ENCODE measurements around the gene CD93. TPM values are rescaled to one million over a fixed set of nuclear protein-coding genes. Genes with fewer than 3 reads are reported as not detected.
A peak's percentile ranks its signal among the peaks of the same experiment; 100 is the strongest.

CD93 gene
- total RNA-seq, 1 experiment from 2014 or later, result not detected

DNA sequence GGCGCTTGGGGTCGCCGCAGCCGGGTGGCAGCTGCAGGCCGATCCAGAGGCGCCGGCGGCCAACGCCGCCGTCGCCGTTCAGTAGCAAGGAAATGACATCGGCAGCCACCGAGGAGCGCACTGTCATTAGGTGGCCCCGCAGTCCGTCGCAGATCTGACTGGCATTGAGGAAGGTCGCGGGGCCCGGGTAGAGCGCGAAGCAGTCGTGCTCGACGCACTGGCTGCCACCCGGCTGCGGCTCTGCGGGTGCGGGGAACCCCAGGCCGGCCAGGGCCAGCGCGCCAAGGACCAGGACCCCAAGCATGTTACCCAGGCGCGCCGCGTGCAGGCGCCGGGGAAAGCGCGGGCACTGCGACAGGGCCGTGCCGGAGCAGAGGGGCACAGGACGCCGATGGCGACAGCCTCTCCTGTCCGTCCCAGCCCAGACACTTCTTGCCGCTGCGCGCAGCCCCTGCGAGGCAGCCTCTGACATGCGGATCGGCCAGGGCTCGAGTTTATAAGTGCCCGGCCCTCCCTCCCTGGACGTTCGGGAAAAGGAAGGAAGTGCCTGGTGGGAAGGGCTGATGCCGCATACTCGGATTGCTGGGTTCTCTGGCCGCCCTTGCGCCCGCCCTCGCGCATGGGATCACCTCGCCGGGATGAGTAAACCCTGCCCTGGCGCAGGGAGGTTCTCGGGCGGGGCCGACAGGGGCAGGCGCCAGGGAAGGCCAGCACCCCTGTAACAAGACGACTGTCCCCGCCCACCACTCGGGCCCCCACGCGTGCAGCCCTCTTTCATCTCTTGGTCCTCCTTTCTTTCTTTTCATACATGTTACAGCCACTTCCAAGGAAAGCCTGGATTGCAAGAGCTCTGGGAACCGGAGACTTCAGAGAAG is 36.7 kb downstream of the CD93 start, which contains the start of gene THBD:
Gene THBD (minus strand): TSS at position 472 of the 875 bp plus-strand sequence. CDS start 168 bp downstream, at position 304.
- DNase-seq (peak; percentile 73), ATAC-seq (peak; percentile 37; the same call in 1 of the 2 replicates)
- ChIA-PET CTCF (no interaction called here), POLR2A (ENCODE audit: unreplicated experiment) (no interaction called here)
- BruUV-seq (replicated peaks), result no TSS peak
- Histone ChIP-seq H2AFZ (ENCODE audit: low read length) (peak within 1 kb of the TSS; percentile 91), H3F3A (ENCODE audit: low read length, unreplicated experiment) (no peaks in the 10 kb centered on the region), H3K4me3 (ENCODE audit: low read length) (peak within 1 kb of the TSS; percentile 73), H3K4me1 (ENCODE audit: insufficient read depth, low read length) (peaks cover 16% of the 10 kb centered on the region), H3K4me2 (ENCODE audit: low read length) (peak within 1 kb of the TSS; percentile 96), H3K27me3 (ENCODE audit: low read length) (no peaks in the 10 kb centered on the region; the same call in 1 of the 2 replicates), H3K9ac (ENCODE audit: low read length) (peak within 1 kb of the TSS; percentile 51), H3K9me3 (ENCODE audit: low read length) (no peaks in the 10 kb centered on the region), H4K20me1 (ENCODE audit: low read length) (no peaks in the 10 kb centered on the region), H3K9me2 (replicated peaks; ENCODE audit: low read length) (no peaks in the 10 kb centered on the region), H3K27ac (ENCODE audit: low read length) (peak within 1 kb of the TSS; percentile 63), H3K79me2 (ENCODE audit: low read length) (no peaks in the 10 kb centered on the region), H3K36me3 (ENCODE audit: low read depth, low read length) (no peaks in the 10 kb centered on the region)
- TF ChIP-seq EZH2phosphoT487 (IDR thresholded peaks at IDR 0.05; ENCODE audit: borderline replicate concordance, low read length), result no peak
- no peak for TF ChIP-seq EZH2 (IDR thresholded peaks at IDR 0.05; ENCODE audit: low read length, unreplicated experiment)
- no peak for TF ChIP-seq CTCF (conservative IDR thresholded peaks at IDR 0.05; ENCODE audit: low read depth, low read length)
- intact Hi-C loops (cut with micrococcal nuclease), result no loop called here

GRCh38 chr20:23048283-23049200 is 37.6 kb downstream of the CD93 start:
- no TSS peak for BruUV-seq (replicated peaks)
- DNase-seq, result peak; percentile 55
- Histone ChIP-seq H3K9me3 (ENCODE audit: low read length) (no peaks in the 10 kb centered on the region), H3K27ac (ENCODE audit: low read length) (no peak overlapping the region), H3K4me2 (ENCODE audit: low read length) (peak overlapping the region; percentile 96), H3K9ac (ENCODE audit: low read length) (no peak overlapping the region), H3K27me3 (ENCODE audit: low read length) (no peaks in the 10 kb centered on the region; the same call in 1 of the 2 replicates), H2AFZ (ENCODE audit: low read length) (peak overlapping the region; percentile 91), H3K36me3 (ENCODE audit: low read depth, low read length) (no peaks in the 10 kb centered on the region), H3K4me1 (ENCODE audit: insufficient read depth, low read length) (peaks cover 16% of the 10 kb centered on the region), H4K20me1 (ENCODE audit: low read length) (no peaks in the 10 kb centered on the region), H3K9me2 (replicated peaks; ENCODE audit: low read length) (no peaks in the 10 kb centered on the region), H3K4me3 (ENCODE audit: low read length) (peak overlapping the region; percentile 73), H3K79me2 (ENCODE audit: low read length) (no peaks in the 10 kb centered on the region), H3F3A (ENCODE audit: low read length, unreplicated experiment) (no peaks in the 10 kb centered on the region)
- intact Hi-C loops (cut with micrococcal nuclease), result no loop called here
- POLR2A ChIA-PET (ENCODE audit: unreplicated experiment), result no interaction called here
- CTCF ChIA-PET, result no interaction called here
- peak; percentile 60 for TF ChIP-seq CTCF (conservative IDR thresholded peaks at IDR 0.05; ENCODE audit: low read depth, low read length)
- TF ChIP-seq EZH2 (IDR thresholded peaks at IDR 0.05; ENCODE audit: low read length, unreplicated experiment), result no peak
- peak; percentile 34 for ATAC-seq
